GM23338 (cell line): ENCODE results near the gene LCOR. TPM values are rescaled to one million over a fixed set of nuclear protein-coding genes. Genes with fewer than 3 reads are reported as not detected.
"Not testable (repeated sequence)": the region's sequence is repeated elsewhere in the genome, so short reads cannot be mapped to it uniquely, and the experiment has no call there.

ENCODE experiments used
- ATAC-seq: fragments of 200-7000 bp; cut with Tn5 transposase; 3 replicates; pipeline ENCODE4 v1.9.1; 2020
- DNase-seq: peaks from one replicate; pipeline ENCODE4 v3.0.0-alpha.2; 2015; ENCODE audit warnings: low spot score
- H2AFZ ChIP-seq: fragments of 200-600 bp; sonication (generic); 2 replicates; pipeline ENCODE4 v1.8.0; 2016; ENCODE audit warnings: antibody characterized with exemption, mild to moderate bottlenecking, moderate library complexity
- H3F3A ChIP-seq: fragments of 200-600 bp; sonication (generic); replicated peaks from 2 replicates; pipeline ENCODE4 v1.8.0; 2017; ENCODE audit warnings: antibody characterized with exemption, mixed run types, low read depth
- H3K27ac ChIP-seq: fragments of 200-600 bp; sonication (generic); 2 replicates; pipeline ENCODE4 v1.6.1; 2016; ENCODE audit warnings: low read depth
- H3K27me3 ChIP-seq: fragments of 200-600 bp; sonication (generic); 2 replicates; pipeline ENCODE4 v1.8.0; 2016; ENCODE audit warnings: mild to moderate bottlenecking, mixed run types, moderate library complexity; ENCODE audit not compliant: insufficient read depth
- H3K36me3 ChIP-seq: fragments of 200-600 bp; sonication (generic); 2 replicates; pipeline ENCODE4 v1.8.0; 2016; ENCODE audit warnings: mild to moderate bottlenecking; ENCODE audit not compliant: insufficient read depth
- H3K4me1 ChIP-seq: fragments of 200-600 bp; sonication (generic); 2 replicates; pipeline ENCODE4 v1.8.0; 2016; ENCODE audit warnings: mild to moderate bottlenecking, moderate library complexity; ENCODE audit not compliant: insufficient read depth
- H3K4me2 ChIP-seq: fragments of 200-600 bp; sonication (generic); 2 replicates; pipeline ENCODE4 v1.7.1; 2017; ENCODE audit warnings: mixed run types
- H3K4me3 ChIP-seq: fragments of 200-600 bp; sonication (generic); 2 replicates; pipeline ENCODE4 v1.6.1; 2016; ENCODE audit warnings: mixed run types
- H3K79me2 ChIP-seq: fragments of 200-600 bp; sonication (generic); replicated peaks from 2 replicates; pipeline ENCODE4 v1.8.0; 2017; ENCODE audit warnings: mild to moderate bottlenecking; ENCODE audit not compliant: insufficient read depth
- H3K9me2 ChIP-seq: fragments of 200-600 bp; sonication (generic); 2 replicates; pipeline ENCODE4 v1.8.0; 2017; ENCODE audit not compliant: insufficient read depth
- H4K20me1 ChIP-seq: fragments of 200-600 bp; sonication (generic); replicated peaks from 2 replicates; pipeline ENCODE4 v1.8.0; 2017; ENCODE audit warnings: mild to moderate bottlenecking; ENCODE audit not compliant: insufficient read depth
- H3K27ac Mint-ChIP-seq: 2 replicates; pipeline ENCODE4 v1.8.0; 2020; ENCODE audit warnings: inconsistent platforms, mild to moderate bottlenecking, moderate library complexity, mixed read lengths
- H3K27me3 Mint-ChIP-seq: 3 replicates; pipeline ENCODE4 v1.8.0; 2022; ENCODE audit warnings: low read depth, mild to moderate bottlenecking, moderate library complexity, mixed read lengths, inconsistent platforms; ENCODE audit not compliant: insufficient read depth, poor library complexity
- H3K36me3 Mint-ChIP-seq: 3 replicates; pipeline ENCODE4 v1.8.0; 2021; ENCODE audit warnings: low read depth, mild to moderate bottlenecking, inconsistent platforms, moderate library complexity, mixed read lengths
- H3K4me1 Mint-ChIP-seq: 3 replicates; pipeline ENCODE4 v1.8.0; 2020; ENCODE audit warnings: mild to moderate bottlenecking, inconsistent platforms, mixed read lengths
- H3K4me3 Mint-ChIP-seq: 3 replicates; pipeline ENCODE4 v1.8.0; 2021; ENCODE audit warnings: moderate library complexity, mild to moderate bottlenecking, inconsistent platforms, mixed read lengths
- H3K9me3 Mint-ChIP-seq: 3 replicates; pipeline ENCODE4 v1.8.0; 2020; ENCODE audit warnings: moderate library complexity, mild to moderate bottlenecking, inconsistent platforms, mixed read lengths
- CREB1 ChIP-seq: fragments of 250-450 bp; sonication (Bioruptor Pico); IDR thresholded peaks from 2 replicates; pipeline ENCODE4 v1.5.0; 2020; ENCODE audit warnings: low read depth, mild to moderate bottlenecking, moderate library complexity
- EZH2 ChIP-seq: fragments of 200-600 bp; sonication (generic); IDR thresholded peaks from one replicate; pipeline ENCODE4 v1.8.0; 2017; ENCODE audit warnings: antibody characterized with exemption, mild to moderate bottlenecking, low read depth; ENCODE audit not compliant: unreplicated experiment
- EZH2phosphoT487 ChIP-seq: fragments of 200-600 bp; sonication (generic); IDR thresholded peaks from one replicate; pipeline ENCODE4 v1.8.1; 2018; ENCODE audit warnings: antibody characterized with exemption; ENCODE audit not compliant: unreplicated experiment
- JUNB ChIP-seq: IDR thresholded peaks from one replicate; pipeline ENCODE4 v1.6.1; 2016; ENCODE audit warnings: antibody characterized with exemption; ENCODE audit not compliant: unreplicated experiment
- NANOG ChIP-seq: IDR thresholded peaks from 2 replicates; pipeline ENCODE4 v1.6.1; 2016; ENCODE audit warnings: antibody characterized with exemption, borderline replicate concordance
- POLR2AphosphoS5 ChIP-seq: IDR thresholded peaks from 2 replicates; pipeline ENCODE4 v1.6.1; 2016; ENCODE audit warnings: antibody characterized with exemption, low read depth
- REST ChIP-seq: IDR thresholded peaks from one replicate; pipeline ENCODE4 v1.6.1; 2018; ENCODE audit warnings: antibody characterized with exemption; ENCODE audit not compliant: unreplicated experiment
- STAT1 ChIP-seq: IDR thresholded peaks from one replicate; pipeline ENCODE4 v1.6.1; 2016; ENCODE audit warnings: antibody characterized with exemption; ENCODE audit not compliant: unreplicated experiment
- ZNF114 ChIP-seq: fragments of 250-450 bp; sonication (Bioruptor Pico); IDR thresholded peaks from 2 replicates; pipeline ENCODE4 v1.5.0; 2020; ENCODE audit warnings: mild to moderate bottlenecking, moderate library complexity
- ZNF331 ChIP-seq: fragments of 250-450 bp; sonication (Bioruptor Pico); IDR thresholded peaks from 2 replicates; pipeline ENCODE4 v1.5.0; 2020; ENCODE audit warnings: low read depth, mild to moderate bottlenecking, moderate library complexity
- polyA plus RNA-seq: library from polyadenylated mRNA; unstranded; fragments of >200 nt; fragmentation: Nextera tagmentation; extraction: Ambion mirVana; gene quantifications from 2 replicates; pipeline ENCODE4 v1.2.1, GENCODE V29; 2016
- total RNA-seq: library from RNA; depleted of rRNA; stranded (reverse); fragments of >200 nt; shearing (Covaris generic); gene quantifications from 2 replicates; pipeline ENCODE4 v1.2.3, GENCODE V29; 2014
- TF ChIP-seq, protein P1 (sequence below): fragments of 250-450 bp; sonication (Bioruptor Pico); IDR thresholded peaks from 2 replicates; pipeline ENCODE4 v1.5.0; 2020; ENCODE audit warnings: mild to moderate bottlenecking, moderate library complexity
- TF ChIP-seq, protein P2 (sequence below), 2 experiments: fragments of 200-600 bp in 1 of 2; sonication (generic) in 1 of 2; conservative IDR thresholded peaks; 2 replicates each; pipeline versions ENCODE4 v1.5.1 to v1.6.1; 2016 to 2017; ENCODE audit warnings: antibody characterized with exemption in 2 of 2, low read depth in 2 of 2, mild to moderate bottlenecking in 2 of 2, moderate library complexity in 1 of 2

Gene LCOR
- total and polyA plus RNA-seq, 2 experiments from 2014 or later, result 6.9 to 14.9 TPM

DNA sequence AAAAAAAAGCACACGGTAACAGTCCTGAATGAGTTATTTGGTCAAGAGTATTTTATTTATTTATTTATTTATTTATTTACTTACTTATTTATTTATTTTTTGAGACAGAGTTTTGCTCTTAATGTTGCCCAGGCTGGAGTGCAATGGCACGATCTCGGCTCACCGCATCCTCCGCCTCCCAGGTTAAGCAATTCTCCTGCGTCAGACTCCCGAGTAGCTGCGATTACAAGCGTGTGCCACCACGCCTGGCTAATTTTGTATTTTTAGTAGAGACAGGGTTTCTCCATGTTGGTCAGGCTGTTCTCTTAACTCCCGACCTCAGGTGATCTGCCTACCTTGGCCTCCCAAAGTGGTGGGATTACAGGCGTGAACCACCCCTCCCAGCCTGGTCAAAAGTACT, 15.3 kb downstream of the LCOR start:
- H3K27me3 ChIP-seq, H3K36me3 Mint-ChIP-seq, H3K27me3 Mint-ChIP-seq, H3K27ac Mint-ChIP-seq, H3K27ac ChIP-seq, H3K4me2 ChIP-seq, H3K36me3 ChIP-seq, DNase-seq, H4K20me1 ChIP-seq, H3K9me2 ChIP-seq, H3K9me3 Mint-ChIP-seq, ATAC-seq, H2AFZ ChIP-seq, H3K4me3 Mint-ChIP-seq, H3K4me3 ChIP-seq, H3F3A ChIP-seq: not testable (repeated sequence)
- H3K4me1 ChIP-seq, result peaks cover 14% of the 10 kb centered on the region
- peaks cover 91% of the 10 kb centered on the region for H3K79me2 ChIP-seq
- H3K4me1 Mint-ChIP-seq, result peaks cover 44% of the 10 kb centered on the region

DNA sequence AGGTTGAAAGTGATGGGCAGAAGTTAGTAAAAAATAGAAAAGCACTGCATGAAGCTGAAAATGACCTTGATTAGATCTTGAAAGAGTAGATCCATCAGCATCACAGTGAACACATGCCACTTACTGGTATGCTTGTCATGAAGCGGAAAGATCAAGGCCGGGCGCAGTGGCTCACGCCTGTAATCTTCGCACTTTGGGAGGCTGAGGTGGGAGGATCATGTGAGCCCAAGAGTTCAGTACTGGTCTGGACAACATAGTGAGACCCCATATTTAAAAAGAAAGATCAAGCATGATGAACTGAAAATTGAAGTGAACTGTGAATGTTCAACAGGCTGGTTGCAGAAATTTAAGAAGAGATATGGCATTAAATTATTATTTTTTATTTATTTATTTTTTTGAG, 18.0 kb downstream of the LCOR start:
- H3K27ac ChIP-seq, result no peak overlapping the region
- no peak overlapping the region for H2AFZ ChIP-seq
- TF ChIP-seq ZNF114 (CRISPR knock-in tag) (no peak), ZNF331 (CRISPR knock-in tag) (no peak), NANOG (no peak), STAT1 (no peak), EZH2 (no peak), POLR2AphosphoS5 (no peak), EZH2phosphoT487 (no peak), REST (no peak), CREB1 (no peak), JUNB (no peak)
- TF ChIP-seq, protein P1, sequence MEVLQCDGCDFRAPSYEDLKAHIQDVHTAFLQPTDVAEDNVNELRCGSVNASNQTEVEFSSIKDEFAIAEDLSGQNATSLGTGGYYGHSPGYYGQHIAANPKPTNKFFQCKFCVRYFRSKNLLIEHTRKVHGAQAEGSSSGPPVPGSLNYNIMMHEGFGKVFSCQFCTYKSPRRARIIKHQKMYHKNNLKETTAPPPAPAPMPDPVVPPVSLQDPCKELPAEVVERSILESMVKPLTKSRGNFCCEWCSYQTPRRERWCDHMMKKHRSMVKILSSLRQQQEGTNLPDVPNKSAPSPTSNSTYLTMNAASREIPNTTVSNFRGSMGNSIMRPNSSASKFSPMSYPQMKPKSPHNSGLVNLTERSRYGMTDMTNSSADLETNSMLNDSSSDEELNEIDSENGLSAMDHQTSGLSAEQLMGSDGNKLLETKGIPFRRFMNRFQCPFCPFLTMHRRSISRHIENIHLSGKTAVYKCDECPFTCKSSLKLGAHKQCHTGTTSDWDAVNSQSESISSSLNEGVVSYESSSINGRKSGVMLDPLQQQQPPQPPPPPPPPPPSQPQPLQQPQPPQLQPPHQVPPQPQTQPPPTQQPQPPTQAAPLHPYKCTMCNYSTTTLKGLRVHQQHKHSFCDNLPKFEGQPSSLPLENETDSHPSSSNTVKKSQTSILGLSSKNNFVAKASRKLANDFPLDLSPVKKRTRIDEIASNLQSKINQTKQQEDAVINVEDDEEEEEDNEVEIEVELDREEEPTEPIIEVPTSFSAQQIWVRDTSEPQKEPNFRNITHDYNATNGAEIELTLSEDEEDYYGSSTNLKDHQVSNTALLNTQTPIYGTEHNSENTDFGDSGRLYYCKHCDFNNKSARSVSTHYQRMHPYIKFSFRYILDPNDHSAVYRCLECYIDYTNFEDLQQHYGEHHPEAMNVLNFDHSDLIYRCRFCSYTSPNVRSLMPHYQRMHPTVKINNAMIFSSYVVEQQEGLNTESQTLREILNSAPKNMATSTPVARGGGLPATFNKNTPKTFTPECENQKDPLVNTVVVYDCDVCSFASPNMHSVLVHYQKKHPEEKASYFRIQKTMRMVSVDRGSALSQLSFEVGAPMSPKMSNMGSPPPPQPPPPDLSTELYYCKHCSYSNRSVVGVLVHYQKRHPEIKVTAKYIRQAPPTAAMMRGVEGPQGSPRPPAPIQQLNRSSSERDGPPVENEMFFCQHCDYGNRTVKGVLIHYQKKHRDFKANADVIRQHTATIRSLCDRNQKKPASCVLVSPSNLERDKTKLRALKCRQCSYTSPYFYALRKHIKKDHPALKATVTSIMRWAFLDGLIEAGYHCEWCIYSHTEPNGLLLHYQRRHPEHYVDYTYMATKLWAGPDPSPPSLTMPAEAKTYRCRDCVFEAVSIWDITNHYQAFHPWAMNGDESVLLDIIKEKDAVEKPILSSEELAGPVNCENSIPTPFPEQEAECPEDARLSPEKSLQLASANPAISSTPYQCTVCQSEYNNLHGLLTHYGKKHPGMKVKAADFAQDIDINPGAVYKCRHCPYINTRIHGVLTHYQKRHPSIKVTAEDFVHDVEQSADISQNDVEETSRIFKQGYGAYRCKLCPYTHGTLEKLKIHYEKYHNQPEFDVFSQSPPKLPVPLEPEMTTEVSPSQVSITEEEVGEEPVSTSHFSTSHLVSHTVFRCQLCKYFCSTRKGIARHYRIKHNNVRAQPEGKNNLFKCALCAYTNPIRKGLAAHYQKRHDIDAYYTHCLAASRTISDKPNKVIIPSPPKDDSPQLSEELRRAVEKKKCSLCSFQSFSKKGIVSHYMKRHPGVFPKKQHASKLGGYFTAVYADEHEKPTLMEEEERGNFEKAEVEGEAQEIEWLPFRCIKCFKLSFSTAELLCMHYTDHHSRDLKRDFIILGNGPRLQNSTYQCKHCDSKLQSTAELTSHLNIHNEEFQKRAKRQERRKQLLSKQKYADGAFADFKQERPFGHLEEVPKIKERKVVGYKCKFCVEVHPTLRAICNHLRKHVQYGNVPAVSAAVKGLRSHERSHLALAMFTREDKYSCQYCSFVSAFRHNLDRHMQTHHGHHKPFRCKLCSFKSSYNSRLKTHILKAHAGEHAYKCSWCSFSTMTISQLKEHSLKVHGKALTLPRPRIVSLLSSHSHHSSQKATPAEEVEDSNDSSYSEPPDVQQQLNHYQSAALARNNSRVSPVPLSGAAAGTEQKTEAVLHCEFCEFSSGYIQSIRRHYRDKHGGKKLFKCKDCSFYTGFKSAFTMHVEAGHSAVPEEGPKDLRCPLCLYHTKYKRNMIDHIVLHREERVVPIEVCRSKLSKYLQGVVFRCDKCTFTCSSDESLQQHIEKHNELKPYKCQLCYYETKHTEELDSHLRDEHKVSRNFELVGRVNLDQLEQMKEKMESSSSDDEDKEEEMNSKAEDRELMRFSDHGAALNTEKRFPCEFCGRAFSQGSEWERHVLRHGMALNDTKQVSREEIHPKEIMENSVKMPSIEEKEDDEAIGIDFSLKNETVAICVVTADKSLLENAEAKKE (CRISPR knock-in tag), result no peak
- TF ChIP-seq, protein P2, sequence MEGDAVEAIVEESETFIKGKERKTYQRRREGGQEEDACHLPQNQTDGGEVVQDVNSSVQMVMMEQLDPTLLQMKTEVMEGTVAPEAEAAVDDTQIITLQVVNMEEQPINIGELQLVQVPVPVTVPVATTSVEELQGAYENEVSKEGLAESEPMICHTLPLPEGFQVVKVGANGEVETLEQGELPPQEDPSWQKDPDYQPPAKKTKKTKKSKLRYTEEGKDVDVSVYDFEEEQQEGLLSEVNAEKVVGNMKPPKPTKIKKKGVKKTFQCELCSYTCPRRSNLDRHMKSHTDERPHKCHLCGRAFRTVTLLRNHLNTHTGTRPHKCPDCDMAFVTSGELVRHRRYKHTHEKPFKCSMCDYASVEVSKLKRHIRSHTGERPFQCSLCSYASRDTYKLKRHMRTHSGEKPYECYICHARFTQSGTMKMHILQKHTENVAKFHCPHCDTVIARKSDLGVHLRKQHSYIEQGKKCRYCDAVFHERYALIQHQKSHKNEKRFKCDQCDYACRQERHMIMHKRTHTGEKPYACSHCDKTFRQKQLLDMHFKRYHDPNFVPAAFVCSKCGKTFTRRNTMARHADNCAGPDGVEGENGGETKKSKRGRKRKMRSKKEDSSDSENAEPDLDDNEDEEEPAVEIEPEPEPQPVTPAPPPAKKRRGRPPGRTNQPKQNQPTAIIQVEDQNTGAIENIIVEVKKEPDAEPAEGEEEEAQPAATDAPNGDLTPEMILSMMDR (conservative IDR thresholded peaks at IDR 0.05; ENCODE audit: low read depth in 2 of 2), result no peak

More for the DNA sequence above, 18.0 kb downstream of the LCOR start:
- ATAC-seq, result no peak
- Histone ChIP-seq H3K36me3 (no peaks in the 10 kb centered on the region), H3K27me3 (no peaks in the 10 kb centered on the region), H3K4me1 (peaks cover under 1% of the 10 kb centered on the region; the same call in 1 of the 2 replicates), H3K4me2 (no peak overlapping the region), H3K9me2 (no peaks in the 10 kb centered on the region), H3K4me3 (no peak overlapping the region), H3F3A (no peaks in the 10 kb centered on the region), H4K20me1 (peaks cover 11% of the 10 kb centered on the region; the same call in 1 of the 2 replicates), H3K79me2 (peaks cover 99% of the 10 kb centered on the region)
- Mint-ChIP-seq H3K27ac (no peak overlapping the region), H3K27me3 (no peaks in the 10 kb centered on the region), H3K36me3 (no peaks in the 10 kb centered on the region), H3K9me3 (no peaks in the 10 kb centered on the region), H3K4me3 (no peak overlapping the region), H3K4me1 (peaks cover 25% of the 10 kb centered on the region)
- DNase-seq, result no peak
